Breast epithelium (tissue), 3 donors: ENCODE measurements around the gene ZNF850.

Experiments used
- CTCF ChIP-seq, 3 donors: fragments of 450-650 bp; IDR thresholded peaks; one replicate each; pipeline ENCODE4 v1.5.1; 2016 to 2017; ENCODE audit warnings: antibody characterized with exemption in 3 of 3, mild to moderate bottlenecking in 3 of 3, moderate library complexity in 3 of 3
- POLR2A ChIP-seq: fragments of 450-650 bp; IDR thresholded peaks from one replicate; pipeline ENCODE4 v1.6.1; 2016; ENCODE audit warnings: antibody characterized with exemption, mild to moderate bottlenecking, moderate library complexity
- POLR2AphosphoS5 ChIP-seq, 3 donors: sonication (generic); formaldehyde crosslinking; IDR thresholded peaks; one replicate each; pipeline ENCODE4 v1.6.1; 2017; ENCODE audit warnings: antibody characterized with exemption in 3 of 3

- TF ChIP-seq POLR2AphosphoS5 (IDR thresholded peaks at IDR 0.05) (no peak), POLR2A (no peak), CTCF (IDR thresholded peaks at IDR 0.05) (no peak)
These were observed 98.4 kb downstream of the ZNF850 start for GRCh38 chr19:36674201-36674600.
